Thoracic aorta (tissue), 2 donors: ENCODE data around the gene C16orf78. TPM values are rescaled to one million over a fixed set of nuclear protein-coding genes. Genes with fewer than 3 reads are reported as not detected.

Experiments
- ATAC-seq: fragments of 150-250 bp; one replicate; pipeline ENCODE4 v1.8.0; 2017; ENCODE audit warnings: low read depth; ENCODE audit not compliant: insufficient number of reproducible peaks, low FRiP score
- DNase-seq: peaks from one replicate; pipeline ENCODE4 v3.0.0-alpha.2; 2020; ENCODE audit warnings: low spot score
- H3K27ac ChIP-seq, 2 donors: fragments of 200-600 bp; sonication (generic); 1 replicate in 1 of 2; 2 replicates in 1 of 2; pipeline ENCODE4 v1.5.1; 2016; ENCODE audit warnings: mild to moderate bottlenecking in 2 of 2, moderate library complexity in 2 of 2
- H3K27me3 ChIP-seq: fragments of 200-600 bp; sonication (generic); replicated peaks from 2 replicates; pipeline ENCODE4 v1.6.0; 2016; ENCODE audit warnings: mild to moderate bottlenecking; ENCODE audit not compliant: insufficient read depth
- H3K36me3 ChIP-seq: fragments of 200-600 bp; sonication (generic); one replicate; pipeline ENCODE4 v1.5.1; 2016
- H3K4me1 ChIP-seq, 2 donors: fragments of 200-600 bp; sonication (generic); 1 replicate in 1 of 2; 2 replicates in 1 of 2; pipeline versions ENCODE4 v1.5.1 to v1.6.0; 2016; ENCODE audit warnings: low read depth in 2 of 2, mild to moderate bottlenecking in 1 of 2; ENCODE audit not compliant: control insufficient read depth in 1 of 2
- H3K4me3 ChIP-seq: fragments of 200-600 bp; sonication (generic); 2 replicates; pipeline ENCODE4 v1.5.1; 2016; ENCODE audit warnings: mild to moderate bottlenecking
- H3K9me3 ChIP-seq: fragments of 200-600 bp; sonication (generic); 2 replicates; pipeline ENCODE4 v1.5.1; 2016
- total RNA-seq, 2 donors: library from RNA; depleted of rRNA; stranded (reverse); fragments of >200 nt; gene quantifications; one replicate each; pipeline versions ENCODE4 v1.1.0 to v1.2.3, GENCODE V29; 2016
- TF ChIP-seq, protein P1 (sequence below): fragments of 200-600 bp; sonication (generic); IDR thresholded peaks from one replicate; pipeline ENCODE4 v1.5.1; 2019; ENCODE audit warnings: antibody characterized with exemption

C16orf78 gene
- total RNA-seq, 2 donors from 2014 or later = not detected

DNA sequence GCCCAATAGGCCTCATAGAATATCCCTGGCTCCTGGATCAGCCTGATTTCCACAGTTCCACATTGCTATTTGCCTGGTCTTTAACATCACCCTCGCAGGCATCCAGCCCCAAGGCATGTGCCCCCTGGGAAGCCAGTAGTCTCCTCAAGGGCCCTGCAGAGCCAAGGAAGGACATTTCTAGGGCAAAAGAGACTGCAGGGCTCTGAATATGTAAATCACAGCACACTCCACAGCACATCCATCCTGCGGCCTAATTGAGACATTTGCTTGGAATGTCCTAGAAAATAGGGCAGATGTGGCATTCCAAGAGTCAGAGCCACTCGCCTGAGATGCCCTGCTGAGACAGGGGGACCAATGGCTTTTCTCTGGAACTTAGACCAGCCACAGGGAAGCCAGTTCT lies 11.4 kb upstream of the C16orf78 start:
- no peak overlapping the region for H3K27ac ChIP-seq
- no peaks in the 10 kb centered on the region for H3K9me3 ChIP-seq
- DNase-seq (no peak), ATAC-seq (no peak)
- H3K27me3 ChIP-seq = no peaks in the 10 kb centered on the region
- H3K36me3 ChIP-seq = no peaks in the 10 kb centered on the region
- no peaks in the 10 kb centered on the region for H3K4me1 ChIP-seq
- H3K4me3 ChIP-seq = no peak overlapping the region
- TF ChIP-seq, protein P1, sequence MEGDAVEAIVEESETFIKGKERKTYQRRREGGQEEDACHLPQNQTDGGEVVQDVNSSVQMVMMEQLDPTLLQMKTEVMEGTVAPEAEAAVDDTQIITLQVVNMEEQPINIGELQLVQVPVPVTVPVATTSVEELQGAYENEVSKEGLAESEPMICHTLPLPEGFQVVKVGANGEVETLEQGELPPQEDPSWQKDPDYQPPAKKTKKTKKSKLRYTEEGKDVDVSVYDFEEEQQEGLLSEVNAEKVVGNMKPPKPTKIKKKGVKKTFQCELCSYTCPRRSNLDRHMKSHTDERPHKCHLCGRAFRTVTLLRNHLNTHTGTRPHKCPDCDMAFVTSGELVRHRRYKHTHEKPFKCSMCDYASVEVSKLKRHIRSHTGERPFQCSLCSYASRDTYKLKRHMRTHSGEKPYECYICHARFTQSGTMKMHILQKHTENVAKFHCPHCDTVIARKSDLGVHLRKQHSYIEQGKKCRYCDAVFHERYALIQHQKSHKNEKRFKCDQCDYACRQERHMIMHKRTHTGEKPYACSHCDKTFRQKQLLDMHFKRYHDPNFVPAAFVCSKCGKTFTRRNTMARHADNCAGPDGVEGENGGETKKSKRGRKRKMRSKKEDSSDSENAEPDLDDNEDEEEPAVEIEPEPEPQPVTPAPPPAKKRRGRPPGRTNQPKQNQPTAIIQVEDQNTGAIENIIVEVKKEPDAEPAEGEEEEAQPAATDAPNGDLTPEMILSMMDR = no peak

DNA sequence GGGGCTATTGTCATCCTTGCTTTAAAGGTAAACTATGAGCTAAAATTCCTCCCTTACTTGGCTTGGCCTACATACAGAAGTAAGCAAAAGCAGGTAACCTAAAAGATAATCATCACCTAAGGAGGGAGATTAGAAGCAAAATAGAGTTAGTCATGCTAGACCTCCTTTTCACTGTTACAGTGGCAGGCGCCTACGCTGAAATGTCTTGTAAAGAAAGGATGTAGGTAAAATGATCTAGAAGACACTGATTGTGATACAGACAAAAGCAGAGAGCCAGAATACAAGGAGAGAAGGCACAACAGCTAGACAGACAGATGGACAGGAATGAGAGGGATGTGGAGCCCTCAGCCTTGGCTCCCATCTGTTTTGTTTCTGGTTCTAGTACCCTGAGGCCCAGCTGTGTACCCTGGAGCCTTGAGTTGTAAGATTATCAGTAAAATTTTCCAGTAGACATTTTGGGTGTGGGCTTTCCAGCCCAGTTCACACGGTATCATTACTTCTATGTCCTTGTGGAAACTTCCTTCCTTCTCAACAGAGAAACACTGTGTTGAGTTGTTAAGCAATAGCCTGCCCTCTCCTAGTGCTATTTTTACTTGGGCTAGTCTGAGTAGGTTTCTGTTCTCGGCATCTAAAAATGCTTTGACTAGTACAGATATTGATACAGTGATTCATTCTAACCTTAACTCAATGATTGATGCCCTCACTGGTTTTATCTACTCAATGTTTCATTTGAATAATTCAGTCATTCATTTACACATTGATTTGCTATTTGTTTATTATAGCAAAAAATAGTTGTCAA lies 7.7 kb upstream of the C16orf78 start:
- no peaks in the 10 kb centered on the region for H3K27me3 ChIP-seq
- ATAC-seq = no peak
- H3K4me3 ChIP-seq = no peak overlapping the region
- no peak overlapping the region for H3K27ac ChIP-seq
- H3K4me1 ChIP-seq = no peaks in the 10 kb centered on the region
- H3K9me3 ChIP-seq = no peaks in the 10 kb centered on the region
- no peaks in the 10 kb centered on the region for H3K36me3 ChIP-seq
- TF ChIP-seq, protein P1 = no peak
- no peak for DNase-seq

DNA sequence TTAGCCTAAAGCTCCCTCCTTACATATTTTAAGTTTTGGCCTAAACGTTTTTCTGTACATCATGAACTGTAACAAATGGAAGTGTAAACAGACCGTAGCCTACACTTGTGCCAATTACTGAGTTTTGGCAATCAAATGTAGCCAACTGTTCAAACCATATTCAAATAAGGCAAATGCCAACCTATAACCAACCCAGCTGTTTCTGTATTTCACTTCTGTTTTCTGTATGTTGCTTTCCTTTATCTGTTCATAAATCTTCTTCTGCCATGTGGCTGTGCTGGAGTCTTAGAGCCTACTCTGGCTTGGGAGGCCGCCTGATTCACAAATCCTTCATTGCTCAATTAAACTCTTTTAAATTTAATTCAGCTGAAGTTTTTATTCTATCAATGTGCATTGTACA lies 6.9 kb upstream of the C16orf78 start:
- no peak for DNase-seq
- Histone ChIP-seq H3K4me1 (no peaks in the 10 kb centered on the region), H3K27me3 (no peaks in the 10 kb centered on the region), H3K36me3 (no peaks in the 10 kb centered on the region), H3K9me3 (no peaks in the 10 kb centered on the region), H3K27ac (no peak overlapping the region), H3K4me3 (no peak overlapping the region)
- no peak for ATAC-seq
- TF ChIP-seq, protein P1 = no peak

DNA sequence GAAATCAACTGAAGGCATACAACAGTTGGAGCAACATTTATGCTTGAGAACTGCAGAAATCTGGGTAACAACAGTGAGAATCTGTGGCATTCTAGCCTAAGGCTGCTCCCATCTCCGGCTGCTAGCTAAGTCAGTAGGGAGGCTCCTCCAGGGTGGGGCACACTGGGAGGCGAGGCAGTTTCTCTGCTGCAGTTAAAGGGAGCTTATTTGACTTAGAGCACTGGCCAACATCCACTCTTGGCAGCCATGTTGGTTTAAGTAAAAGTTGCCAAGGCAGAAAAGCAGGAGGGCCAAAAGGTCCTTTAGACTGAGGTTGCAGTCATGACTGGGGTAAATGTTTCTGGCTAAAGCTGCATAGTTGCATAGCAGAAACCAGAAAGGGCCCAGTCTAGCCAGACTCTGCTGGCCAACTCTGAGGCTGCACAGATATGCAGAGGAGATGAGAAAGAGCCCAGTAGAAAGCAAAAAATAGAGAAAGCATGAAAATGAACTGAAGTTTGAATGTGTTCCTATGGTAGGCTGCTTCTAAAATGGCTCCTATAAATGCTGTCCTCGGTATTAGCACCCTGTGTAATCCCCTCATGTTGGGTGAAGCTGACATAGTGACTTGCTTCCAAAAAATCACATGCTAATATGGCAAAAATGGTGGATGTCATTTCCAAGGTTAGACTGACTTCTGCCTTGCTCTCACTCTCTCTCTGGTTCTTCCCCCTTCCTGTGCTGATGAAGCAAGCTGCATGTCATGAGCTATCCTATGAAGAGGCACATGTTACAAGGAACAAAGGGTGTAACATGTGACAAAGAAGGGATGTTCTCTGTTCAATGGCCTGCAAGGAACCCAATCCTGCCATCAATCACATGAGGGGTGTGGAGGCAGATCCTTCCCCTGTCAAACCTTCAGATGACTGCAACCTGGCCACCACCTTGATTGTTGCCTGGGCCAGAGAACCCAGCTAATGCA lies 3.7 kb upstream of the C16orf78 start:
- ATAC-seq = no peak
- TF ChIP-seq, protein P1 = no peak

DNA sequence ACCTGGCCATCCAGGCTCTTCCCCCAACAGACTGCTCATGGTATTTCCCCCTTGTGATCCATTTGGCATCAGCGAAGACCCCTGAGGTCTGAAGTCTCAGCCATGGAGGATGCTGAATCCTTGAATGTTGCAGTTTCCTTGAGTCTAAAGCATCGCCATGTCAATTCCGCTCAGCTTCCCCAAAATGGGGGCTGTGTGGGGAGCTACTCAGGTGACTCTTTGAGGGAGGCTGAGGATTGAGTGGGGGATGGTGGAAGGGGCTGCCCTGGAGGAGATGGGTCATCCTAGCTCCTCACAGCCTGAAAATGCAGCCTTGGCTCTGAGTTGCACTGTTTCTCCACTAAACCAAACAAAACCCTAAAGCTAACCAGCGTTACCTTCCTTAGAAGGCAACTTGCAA lies 2.6 kb downstream of the C16orf78 start:
- no peaks in the 10 kb centered on the region for H3K4me1 ChIP-seq
- H3K9me3 ChIP-seq = no peaks in the 10 kb centered on the region
- no peaks in the 10 kb centered on the region for H3K27me3 ChIP-seq
- DNase-seq (no peak), ATAC-seq (no peak)
- no peak overlapping the region for H3K27ac ChIP-seq
- no peak overlapping the region for H3K4me3 ChIP-seq
- H3K36me3 ChIP-seq = no peaks in the 10 kb centered on the region
- TF ChIP-seq, protein P1 = no peak

More for the DNA sequence above, 3.7 kb upstream of the C16orf78 start:
- no peaks in the 10 kb centered on the region for H3K4me1 ChIP-seq
- H3K27ac ChIP-seq = no peak overlapping the region
- DNase-seq = no peak
- H3K36me3 ChIP-seq = no peaks in the 10 kb centered on the region
- H3K27me3 ChIP-seq = no peaks in the 10 kb centered on the region
- no peaks in the 10 kb centered on the region for H3K9me3 ChIP-seq
- H3K4me3 ChIP-seq = no peak overlapping the region
